ENCODE data around the gene SPOCK3.

DNA sequence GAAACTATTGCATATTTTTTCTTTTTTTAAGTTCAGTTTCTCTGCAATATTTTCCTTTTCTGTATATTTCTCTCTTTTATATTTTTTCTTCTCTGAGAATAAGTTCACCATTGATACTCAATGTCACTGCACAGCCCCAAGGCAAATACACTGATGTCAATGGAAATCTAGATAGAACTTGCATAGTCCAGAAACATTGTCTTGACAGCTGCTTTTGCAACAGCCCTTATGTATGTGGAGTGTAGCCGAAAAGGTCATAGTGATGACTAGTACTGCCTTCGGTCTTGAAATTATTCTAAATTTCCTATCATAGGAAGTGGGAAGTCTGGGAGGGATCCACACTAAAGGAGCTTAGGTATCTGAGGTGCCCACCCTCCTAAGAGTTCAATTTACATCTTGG, 150.0 kb downstream of the SPOCK3 start:
- TF ChIP-seq POLR2AphosphoS5 (IDR thresholded peaks at IDR 0.05; ENCODE audit: low read depth, low read length) (no peak), POLR2A (IDR thresholded peaks at IDR 0.05; ENCODE audit: low read depth, low read length) (no peak), TAF1 (IDR thresholded peaks at IDR 0.05; ENCODE audit: borderline replicate concordance, low read depth, low read length) (no peak)
